Keratinocyte (primary cell): Measurements from ENCODE around the gene GPR15. TPM values are rescaled to one million over a fixed set of nuclear protein-coding genes. Genes with fewer than 3 reads are reported as not detected.

Source experiments
- DNase-seq: peaks from one replicate; pipeline ENCODE4 v3.0.0-alpha.2; 2011; ENCODE audit warnings: low read depth, missing footprints, low spot score
- FAIRE-seq: peaks from 2 replicates; lab custom pipeline; 2011; peaks lifted over from hg19 to GRCh38; lab: Jason Lieb, UNC
- H2AFZ ChIP-seq: 2 replicates; pipeline ENCODE4 v1.6.0; 2012; ENCODE audit warnings: low read length, control low read depth, inconsistent platforms; ENCODE audit not compliant: control insufficient read depth
- H3K27ac ChIP-seq: 2 replicates; pipeline ENCODE4 v1.5.1; 2011; ENCODE audit warnings: low read length; ENCODE audit not compliant: control insufficient read depth, insufficient read depth
- H3K27me3 ChIP-seq: 3 replicates; pipeline ENCODE4 v1.6.0; 2011; ENCODE audit warnings: low read length; ENCODE audit not compliant: control insufficient read depth, insufficient read depth; ENCODE audit errors: extremely low read depth
- H3K36me3 ChIP-seq, 2 experiments: 2 replicates in 1 of 2; 3 replicates in 1 of 2; pipeline ENCODE4 v1.5.1; 2011; ENCODE audit warnings: low read length in 2 of 2, mild to moderate bottlenecking in 1 of 2; ENCODE audit not compliant: control insufficient read depth in 2 of 2, insufficient read depth in 2 of 2; ENCODE audit errors: extremely low read depth in 1 of 2
- H3K4me1 ChIP-seq: 3 replicates; pipeline ENCODE4 v1.5.1; 2011; ENCODE audit warnings: low read length; ENCODE audit not compliant: control insufficient read depth, insufficient read depth; ENCODE audit errors: extremely low read depth
- H3K4me2 ChIP-seq: 3 replicates; pipeline ENCODE4 v1.6.0; 2011; ENCODE audit warnings: low read depth, low read length; ENCODE audit not compliant: control insufficient read depth, insufficient read depth; ENCODE audit errors: extremely low read depth
- H3K4me3 ChIP-seq, 3 experiments: fragments of 200-600 bp in 1 of 3; sonication (generic) in 1 of 3; 2 replicates in 2 of 3; 3 replicates in 1 of 3; pipeline ENCODE4 v1.5.1; 2011 to 2016; ENCODE audit warnings: low read length in 3 of 3, mild to moderate bottlenecking in 3 of 3, control low read depth in 2 of 3, inconsistent platforms in 1 of 3, low read depth in 1 of 3, mixed read lengths in 1 of 3, mixed run types in 1 of 3, moderate library complexity in 1 of 3; ENCODE audit not compliant: control insufficient read depth in 2 of 3, insufficient read depth in 2 of 3; ENCODE audit errors: extremely low read depth in 1 of 3
- H3K79me2 ChIP-seq: 2 replicates; pipeline ENCODE4 v1.6.0; 2012; ENCODE audit warnings: low read length; ENCODE audit not compliant: control insufficient read depth, insufficient read depth
- H3K9ac ChIP-seq: 3 replicates; pipeline ENCODE4 v1.6.0; 2011; ENCODE audit warnings: low read length; ENCODE audit not compliant: control insufficient read depth, insufficient read depth; ENCODE audit errors: extremely low read depth
- H3K9me1 ChIP-seq: 3 replicates; pipeline ENCODE4 v1.6.0; 2011; ENCODE audit warnings: low read length; ENCODE audit not compliant: control insufficient read depth, insufficient read depth; ENCODE audit errors: extremely low read depth
- H3K9me3 ChIP-seq: 2 replicates; pipeline ENCODE4 v1.5.1; 2012; ENCODE audit warnings: low read depth, low read length; ENCODE audit not compliant: control insufficient read depth
- H4K20me1 ChIP-seq: 3 replicates; pipeline ENCODE4 v1.6.0; 2011; ENCODE audit warnings: low read length; ENCODE audit not compliant: control insufficient read depth, insufficient read depth; ENCODE audit errors: extremely low read depth
- EZH2 ChIP-seq: IDR thresholded peaks from one replicate; pipeline ENCODE4 v1.6.1; 2012; ENCODE audit warnings: inconsistent platforms, mild to moderate bottlenecking, low read length, moderate library complexity
- dilution Hi-C: fragments of 300-500 bp; cut with MboI; formaldehyde crosslinking; loops from one replicate; pipeline ENCODE4 v1.7.0; 2020; ENCODE audit warnings: low sequenced_read_pairs; ENCODE audit not compliant: extremely low pct_ligation_motif_present
- polyA plus RNA-seq, 5 experiments: library from polyadenylated mRNA; depleted of rRNA in 3 of 5; stranded (reverse) in 3 of 5; stranded (forward) in 1 of 5; unstranded in 1 of 5; fragments of >200 nt; gene quantifications; 1 replicate in 1 of 5; 2 replicates in 3 of 5; 3 replicates in 1 of 5; pipeline versions ENCODE4 v1.2.1 to v1.2.3, GENCODE V29; 2011 to 2012; ENCODE audit warnings: missing spikeins in 2 of 5, low read depth in 1 of 5, low replicate concordance in 1 of 5
- TF ChIP-seq, protein P1 (sequence below), 3 experiments: IDR thresholded peaks in 1 of 3; conservative IDR thresholded peaks in 1 of 3; optimal IDR thresholded peaks in 1 of 3; 2 replicates in 2 of 3; 3 replicates in 1 of 3; pipeline versions ENCODE3 to v1.5.1; 2011; ENCODE audit warnings: low read length in 3 of 3, mild to moderate bottlenecking in 3 of 3, moderate library complexity in 2 of 3, control low read depth in 1 of 3, inconsistent platforms in 1 of 3; ENCODE audit not compliant: insufficient read depth in 2 of 3; ENCODE audit errors: extremely low read depth in 1 of 3

GPR15 gene
- polyA plus RNA-seq, 1 donor (not counting 4 experiments of a cell fraction or from before 2014, with no cell fraction given), result not detected

DNA sequence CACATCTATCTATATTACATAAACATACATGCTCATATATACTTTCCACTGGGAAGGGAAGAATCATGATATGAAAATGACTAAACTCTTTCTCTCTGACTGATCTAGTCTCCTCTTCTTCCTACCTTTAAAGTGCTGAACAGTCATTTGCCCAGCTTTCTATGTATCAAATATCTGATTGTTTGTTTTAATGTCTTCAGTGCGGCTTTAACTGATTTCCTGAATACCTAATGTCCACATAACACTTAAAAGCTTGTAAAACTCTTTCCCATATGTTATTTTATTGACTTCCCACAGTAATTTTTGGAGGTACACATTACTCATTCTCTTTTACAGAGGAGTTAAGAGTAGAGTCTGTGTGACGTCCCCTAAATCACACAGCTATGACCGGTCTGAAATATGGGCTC, 33.5 kb downstream of the GPR15 start:
- no peak overlapping the region for H3K9ac ChIP-seq
- H3K27me3 ChIP-seq, result no peaks in the 10 kb centered on the region
- peak overlapping the region; percentile 6 for H2AFZ ChIP-seq
- no peaks in the 10 kb centered on the region for H3K9me1 ChIP-seq
- H4K20me1 ChIP-seq, result no peaks in the 10 kb centered on the region
- H3K36me3 ChIP-seq, result no peaks in the 10 kb centered on the region
- no peak overlapping the region for H3K4me2 ChIP-seq
- no peaks in the 10 kb centered on the region for H3K9me3 ChIP-seq
- TF ChIP-seq EZH2, result no peak
- TF ChIP-seq, protein P1, sequence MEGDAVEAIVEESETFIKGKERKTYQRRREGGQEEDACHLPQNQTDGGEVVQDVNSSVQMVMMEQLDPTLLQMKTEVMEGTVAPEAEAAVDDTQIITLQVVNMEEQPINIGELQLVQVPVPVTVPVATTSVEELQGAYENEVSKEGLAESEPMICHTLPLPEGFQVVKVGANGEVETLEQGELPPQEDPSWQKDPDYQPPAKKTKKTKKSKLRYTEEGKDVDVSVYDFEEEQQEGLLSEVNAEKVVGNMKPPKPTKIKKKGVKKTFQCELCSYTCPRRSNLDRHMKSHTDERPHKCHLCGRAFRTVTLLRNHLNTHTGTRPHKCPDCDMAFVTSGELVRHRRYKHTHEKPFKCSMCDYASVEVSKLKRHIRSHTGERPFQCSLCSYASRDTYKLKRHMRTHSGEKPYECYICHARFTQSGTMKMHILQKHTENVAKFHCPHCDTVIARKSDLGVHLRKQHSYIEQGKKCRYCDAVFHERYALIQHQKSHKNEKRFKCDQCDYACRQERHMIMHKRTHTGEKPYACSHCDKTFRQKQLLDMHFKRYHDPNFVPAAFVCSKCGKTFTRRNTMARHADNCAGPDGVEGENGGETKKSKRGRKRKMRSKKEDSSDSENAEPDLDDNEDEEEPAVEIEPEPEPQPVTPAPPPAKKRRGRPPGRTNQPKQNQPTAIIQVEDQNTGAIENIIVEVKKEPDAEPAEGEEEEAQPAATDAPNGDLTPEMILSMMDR (optimal IDR thresholded peaks at IDR 0.05 in 1 of 3, IDR thresholded peaks at IDR 0.05 in 1 of 3, conservative IDR thresholded peaks at IDR 0.05 in 1 of 3; ENCODE audit: extremely low read depth in 1 of 3, insufficient read depth in 2 of 3, low read length in 3 of 3), result no peak
- dilution Hi-C loops, result no loop called here
- no peak for DNase-seq
- no peaks in the 10 kb centered on the region for H3K79me2 ChIP-seq
- no peak for FAIRE-seq
- no peak overlapping the region for H3K27ac ChIP-seq
- H3K4me3 ChIP-seq, result no peak overlapping the region
- peaks cover 21% of the 10 kb centered on the region for H3K4me1 ChIP-seq

GRCh38 chr3:98565843-98566242, 34.1 kb downstream of the GPR15 start:
- dilution Hi-C loops, result no loop called here
- Histone ChIP-seq H3K4me1 (peaks cover 21% of the 10 kb centered on the region), H3K9me3 (no peaks in the 10 kb centered on the region), H3K27me3 (no peaks in the 10 kb centered on the region), H4K20me1 (no peaks in the 10 kb centered on the region), H2AFZ (no peak overlapping the region), H3K79me2 (no peaks in the 10 kb centered on the region), H3K36me3 (no peaks in the 10 kb centered on the region), H3K9ac (no peak overlapping the region), H3K4me3 (no peak overlapping the region), H3K4me2 (no peak overlapping the region), H3K9me1 (no peaks in the 10 kb centered on the region), H3K27ac (no peak overlapping the region)
- TF ChIP-seq, protein P1 (optimal IDR thresholded peaks at IDR 0.05 in 1 of 3, IDR thresholded peaks at IDR 0.05 in 1 of 3, conservative IDR thresholded peaks at IDR 0.05 in 1 of 3; ENCODE audit: extremely low read depth in 1 of 3, insufficient read depth in 2 of 3, low read length in 3 of 3), result no peak
- no peak for TF ChIP-seq EZH2
- DNase-seq (no peak), FAIRE-seq (no peak)
